Activated CD4-positive, alpha-beta T cell treated with anti-CD3 and anti-CD28 coated beads for 24 hours (primary cell): Measurements from ENCODE around the gene PCDH19.

Experiments used
- DNase-seq, 2 donors: peaks; one replicate each; pipeline ENCODE4 v3.0.0-alpha.2; 2020; ENCODE audit warnings: low read depth in 2 of 2

Gene PCDH19

DNA sequence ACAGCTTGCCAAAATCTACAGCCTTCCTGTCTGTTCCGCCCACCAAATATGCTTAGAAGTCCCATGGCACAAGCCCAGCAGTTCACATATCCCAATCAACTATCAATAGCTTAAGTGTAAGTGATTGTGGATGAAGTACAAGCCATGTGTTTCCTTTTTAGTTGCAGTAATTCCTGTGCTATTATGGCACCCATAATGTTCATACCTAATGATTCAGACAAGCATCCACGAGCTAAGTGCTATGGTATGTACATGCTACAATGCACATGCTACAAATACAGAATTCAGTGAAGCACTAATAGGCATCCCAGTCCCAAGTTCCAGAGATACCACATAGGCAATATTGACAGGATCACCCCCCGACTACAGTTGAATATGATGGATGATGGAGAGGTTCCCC is 94.5 kb downstream of the PCDH19 start:
- no peak for DNase-seq

DNA sequence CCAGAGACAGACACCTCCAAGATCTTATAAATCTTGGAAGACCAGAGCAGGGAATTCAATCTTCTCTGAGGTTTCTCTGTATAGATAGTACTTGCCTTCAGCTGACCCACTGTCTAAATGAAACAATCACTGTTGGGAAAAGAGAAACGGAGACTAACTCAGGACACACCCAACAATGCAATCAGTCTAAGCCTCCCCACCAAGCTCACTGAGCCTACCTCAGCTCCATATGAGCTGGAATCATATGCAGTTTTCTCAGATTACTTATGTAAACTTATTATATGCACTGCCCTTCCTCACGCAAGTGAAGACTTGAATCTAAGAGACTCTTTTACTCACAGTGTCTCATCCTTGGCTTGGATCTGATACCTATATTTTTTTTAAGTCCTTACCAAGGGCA is 110.5 kb downstream of the PCDH19 start:
- DNase-seq, result no peak

DNA sequence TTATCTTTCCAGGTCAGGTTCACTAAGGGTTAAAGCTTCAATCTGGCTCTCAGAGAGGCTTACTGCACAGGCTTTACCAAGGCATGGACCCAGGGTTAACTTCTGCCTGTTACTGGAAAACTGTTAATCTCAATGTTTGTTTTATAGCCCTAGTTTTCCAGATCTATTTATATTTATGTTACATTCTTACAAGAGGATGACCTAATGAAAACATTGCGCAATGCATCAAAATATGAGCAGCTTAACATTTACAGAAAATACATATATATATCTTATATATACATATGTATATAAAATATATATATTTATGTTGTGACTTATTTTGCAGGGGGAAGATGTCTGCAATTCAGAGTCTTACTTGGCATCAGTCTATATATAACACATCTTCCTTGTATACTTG is 112.3 kb downstream of the PCDH19 start:
- DNase-seq, result no peak

- DNase-seq, result no peak
These were observed 113.8 kb downstream of the PCDH19 start for GRCh38 chrX:100296183-100296753.

DNA sequence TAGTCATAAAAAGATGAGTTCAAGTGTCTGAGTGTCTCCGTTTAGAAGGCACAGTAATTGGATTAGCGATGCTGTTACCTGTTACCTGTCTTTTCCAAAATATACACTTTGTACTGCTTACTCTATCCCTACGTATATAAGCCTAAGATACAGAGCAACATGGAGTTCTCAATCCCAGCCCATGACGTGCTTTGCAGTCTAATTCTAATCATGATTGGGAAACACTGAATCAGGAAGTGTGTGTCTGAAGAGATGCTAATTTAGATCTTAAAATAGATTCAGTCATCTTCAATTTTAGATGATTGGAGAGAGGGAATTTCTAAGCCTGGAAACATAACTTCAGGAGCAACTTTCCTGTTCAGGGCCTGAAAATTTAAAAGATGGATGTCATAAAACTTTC is 115.1 kb downstream of the PCDH19 start:
- DNase-seq, result no peak

GRCh38 chrX:100289066-100289558 is 121.0 kb downstream of the PCDH19 start:
- DNase-seq, result no peak

GRCh38 chrX:100277231-100277630 is 132.8 kb downstream of the PCDH19 start:
- no peak for DNase-seq

GRCh38 chrX:100274916-100275315 is 135.2 kb downstream of the PCDH19 start:
- DNase-seq, result no peak

- no peak for DNase-seq
These were observed 144.9 kb downstream of the PCDH19 start for GRCh38 chrX:100265179-100265578.

DNA sequence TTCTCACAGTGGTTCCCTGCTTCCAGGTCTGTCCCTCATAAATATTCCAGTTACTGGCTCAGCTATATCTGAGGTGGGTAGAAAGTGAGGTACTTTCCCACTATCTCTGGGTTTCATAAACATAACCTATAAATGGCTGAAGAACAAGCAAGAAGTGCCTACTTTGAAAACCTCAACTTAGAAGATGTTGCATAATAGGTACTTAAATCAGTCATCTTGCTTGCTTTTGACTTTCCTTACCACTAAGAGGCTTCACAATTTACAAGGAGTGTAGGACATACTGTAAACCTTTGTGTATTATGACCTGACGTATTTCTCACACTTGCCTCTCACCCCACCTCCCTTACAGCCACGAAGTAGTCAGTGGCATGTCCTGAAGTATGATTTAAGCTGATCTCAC is 145.9 kb downstream of the PCDH19 start:
- DNase-seq, result no peak

DNA sequence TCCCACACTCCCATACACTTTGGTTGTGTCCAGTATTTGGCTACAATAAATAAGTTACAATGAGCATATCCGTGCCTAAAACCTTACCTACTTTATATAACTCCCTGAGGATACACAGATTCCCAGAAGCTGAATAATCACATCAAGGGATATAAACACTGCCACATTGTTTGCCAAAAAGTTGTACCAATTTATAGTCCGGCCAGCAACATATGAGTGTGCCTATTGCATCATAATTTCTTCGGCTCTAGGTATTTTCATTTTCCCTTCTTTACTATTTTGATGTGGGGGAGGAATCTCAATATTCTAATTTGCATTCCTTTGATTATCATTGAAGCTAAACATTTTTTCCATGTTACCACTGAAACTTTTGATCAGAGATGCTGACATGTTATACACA is 146.4 kb downstream of the PCDH19 start:
- DNase-seq, result no peak

- no peak for DNase-seq
These were observed 161.1 kb downstream of the PCDH19 start for GRCh38 chrX:100248885-100249493.

- no peak for DNase-seq
These were observed 162.2 kb downstream of the PCDH19 start for GRCh38 chrX:100247826-100248225.

DNA sequence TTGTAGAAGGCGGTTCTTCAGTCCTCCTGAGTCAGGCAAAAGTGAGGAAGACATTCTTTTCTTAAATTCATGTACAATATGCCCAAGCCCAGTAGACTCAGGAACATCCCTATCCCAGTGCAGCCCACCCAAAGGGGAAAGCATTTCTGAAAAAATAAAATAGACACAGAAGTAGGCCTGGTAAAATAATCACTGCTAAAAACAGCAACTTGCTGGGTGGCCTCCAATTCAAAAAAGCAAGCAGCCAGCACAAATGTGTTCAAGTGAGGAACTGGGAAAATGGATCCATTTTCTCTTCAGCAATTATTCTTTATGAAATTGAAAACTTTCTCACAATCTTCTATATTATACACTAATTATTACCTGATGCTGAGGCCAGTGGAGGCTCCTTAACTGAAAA is 165.4 kb downstream of the PCDH19 start:
- DNase-seq, result no peak
